Fibroblast of lung (primary cell): ENCODE results near the gene TBC1D13.
"Not testable (repeated sequence)": the region's sequence is repeated elsewhere in the genome, so short reads cannot be mapped to it uniquely, and the experiment has no call there.

Experiments
- CTCF ChIP-seq, 2 donors: IDR thresholded peaks in 1 of 2; conservative IDR thresholded peaks in 1 of 2; 1 replicate in 1 of 2; 2 replicates in 1 of 2; pipeline ENCODE4 v1.5.1; 2011 to 2012; ENCODE audit warnings: low read length in 2 of 2, control low read depth in 1 of 2, inconsistent platforms in 1 of 2, low read depth in 1 of 2, mild to moderate bottlenecking in 1 of 2
- EZH2 ChIP-seq: IDR thresholded peaks from 2 replicates; pipeline ENCODE4 v1.5.1; 2012; ENCODE audit warnings: low read length, control low read depth, mild to moderate bottlenecking; ENCODE audit errors: missing control alignments

GRCh38 chr9:128852646-128853045 lies 65.6 kb downstream of the TBC1D13 start:
- not testable (repeated sequence) for TF ChIP-seq CTCF (conservative IDR thresholded peaks at IDR 0.05 in 1 of 2, IDR thresholded peaks at IDR 0.05 in 1 of 2; ENCODE audit: low read depth in 1 of 2, low read length in 2 of 2); EZH2
